Kasumi-1 (cell line): Measurements from ENCODE around the gene NDUFA13.

Source experiments
- DNase-seq, 2 experiments: peaks; one replicate each; lab custom pipeline; 2025; lab: John Stamatoyannopoulos, UW

NDUFA13 gene

DNA sequence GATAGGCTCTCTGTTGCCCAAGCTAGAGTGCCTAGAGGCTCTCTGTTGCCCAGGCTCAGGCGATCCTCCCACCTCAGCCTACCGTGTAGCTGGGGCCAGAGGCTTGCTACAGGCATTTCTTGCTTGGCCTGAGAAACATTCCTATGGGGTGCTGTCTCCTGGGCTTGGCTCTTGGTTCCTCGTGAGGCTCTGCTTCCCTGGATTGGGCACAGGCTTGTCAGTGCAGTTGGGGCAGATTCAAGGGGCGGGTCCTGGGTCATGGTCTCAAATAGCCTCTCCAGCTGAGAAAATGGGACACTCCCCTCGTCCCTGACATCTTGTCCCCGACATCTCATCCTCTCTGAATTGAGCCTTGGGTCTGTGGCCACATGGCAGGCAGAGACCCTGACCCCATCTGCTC, 5.6 kb upstream of the NDUFA13 start:
- no peak for DNase-seq

GRCh38 chr19:19513682-19514081, 2.3 kb upstream of the NDUFA13 start:
- no peak for DNase-seq

DNA sequence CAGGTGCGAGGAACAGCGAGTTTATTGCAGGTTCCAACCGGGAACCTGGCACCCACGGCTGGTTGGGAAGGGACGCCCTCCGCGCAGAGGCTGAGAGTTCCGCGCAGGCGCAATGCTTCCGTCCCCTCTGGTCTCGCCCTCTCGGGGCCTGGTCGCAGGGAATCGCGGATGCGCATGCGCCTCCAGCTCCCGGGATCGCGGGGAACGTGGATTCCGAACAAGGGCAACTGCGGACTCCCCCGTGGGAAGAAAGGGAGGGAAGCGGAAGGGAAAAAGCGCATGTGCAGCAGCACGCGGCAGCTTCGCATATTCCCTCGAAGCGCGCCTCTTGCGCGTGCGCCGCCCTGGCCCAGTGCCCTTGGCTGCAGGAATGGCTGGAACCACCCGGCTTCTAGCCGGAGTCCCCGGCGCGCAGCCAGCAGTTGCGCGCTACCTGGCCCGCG, 1.8 kb upstream of the NDUFA13 start:
- DNase-seq: no peak

- no peak for DNase-seq
Observed at GRCh38 chr19:19514881-19515641, 964 bp upstream of the NDUFA13 start, which contains the start of gene TSSK6. Gene TSSK6 (minus strand): TSS chr19:19515548. CDS start chr19:19515427, 121 bp downstream.

DNA sequence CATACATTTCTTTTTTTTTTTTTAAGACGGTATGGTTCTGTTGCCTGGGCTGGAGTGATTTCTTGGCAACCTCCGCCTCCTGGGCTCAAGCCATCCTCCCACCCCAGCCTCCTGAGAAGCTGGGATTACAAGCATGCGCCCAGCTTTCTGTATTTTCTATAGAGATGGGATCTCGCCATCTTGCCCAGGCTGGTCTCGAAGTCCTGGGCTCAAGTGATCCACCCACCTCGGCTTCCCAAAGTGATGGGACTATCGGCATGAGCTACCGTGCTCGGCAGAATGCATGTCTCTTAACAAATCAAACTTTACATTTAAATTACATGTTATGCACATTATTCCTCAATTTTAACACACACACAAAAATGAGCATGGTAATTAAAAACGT, 1.2 kb downstream of the NDUFA13 start:
- no peak for DNase-seq

GRCh38 chr19:19520989-19521388, 5.0 kb downstream of the NDUFA13 start:
- no peak for DNase-seq

- no peak for DNase-seq
Observed at GRCh38 chr19:19523177-19523576, 7.2 kb downstream of the NDUFA13 start.

DNA sequence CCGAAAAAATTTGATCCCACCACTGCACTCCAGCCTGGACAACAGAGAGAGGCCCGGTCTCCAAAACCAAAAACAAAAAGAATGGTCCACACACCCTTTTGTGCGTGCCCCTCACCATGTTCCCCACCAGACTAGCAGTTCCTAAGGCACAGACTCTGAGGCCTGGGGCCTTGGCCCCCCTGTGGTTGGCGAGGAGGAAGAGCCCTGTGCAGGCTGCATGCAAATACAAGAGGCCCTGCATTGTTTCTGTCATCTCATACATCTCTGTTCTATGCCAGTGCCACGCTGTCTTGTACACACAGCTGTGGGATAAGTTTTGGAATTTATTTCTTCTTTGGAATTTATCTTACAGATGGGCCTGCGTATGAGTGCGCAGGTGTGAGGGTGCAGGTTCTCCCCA, 8.0 kb downstream of the NDUFA13 start:
- peak; percentile 51 to 54 for DNase-seq

- DNase-seq: no peak
Observed at GRCh38 chr19:19525611-19526380, 9.8 kb downstream of the NDUFA13 start.

DNA sequence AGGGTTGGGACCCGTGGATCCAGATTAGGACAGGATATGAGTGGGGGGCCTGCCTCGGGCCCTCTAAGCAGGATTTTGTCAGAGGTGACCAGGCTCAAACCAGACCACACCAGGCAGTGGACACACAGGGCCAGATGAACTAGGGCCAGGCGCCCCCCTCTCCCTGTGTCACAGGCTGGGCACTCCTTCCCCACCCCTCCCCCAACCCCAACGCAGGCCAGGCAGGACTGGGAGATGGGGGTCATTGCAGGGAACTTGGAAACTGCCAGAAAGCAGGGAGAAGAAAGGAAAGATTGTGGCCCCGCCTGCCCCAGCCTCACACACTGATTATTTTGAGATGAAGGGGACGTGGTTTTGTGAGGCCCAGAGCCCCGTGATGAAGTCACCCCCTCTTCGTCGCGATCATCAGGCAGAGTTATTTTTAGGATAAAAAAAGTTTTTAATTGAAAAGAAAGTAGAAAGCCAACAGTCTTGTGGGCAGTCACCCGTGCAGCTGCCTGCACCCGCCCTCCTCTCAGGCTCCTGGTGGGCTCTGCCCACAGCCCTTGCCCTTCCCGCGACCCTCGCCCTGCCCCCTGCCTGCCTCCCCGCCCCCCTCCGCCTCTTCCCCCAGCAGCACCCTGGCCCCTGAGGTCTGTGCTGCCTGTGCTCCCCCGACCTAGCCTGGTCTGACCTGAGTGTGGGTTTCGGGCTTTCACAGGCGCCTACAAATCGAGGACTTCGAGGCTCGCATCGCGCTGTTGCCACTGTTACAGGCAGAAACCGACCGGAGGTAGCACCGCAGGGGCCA, 10.8 kb downstream of the NDUFA13 start:
- DNase-seq: peak in 1 of 2 experiments; percentile 15

DNA sequence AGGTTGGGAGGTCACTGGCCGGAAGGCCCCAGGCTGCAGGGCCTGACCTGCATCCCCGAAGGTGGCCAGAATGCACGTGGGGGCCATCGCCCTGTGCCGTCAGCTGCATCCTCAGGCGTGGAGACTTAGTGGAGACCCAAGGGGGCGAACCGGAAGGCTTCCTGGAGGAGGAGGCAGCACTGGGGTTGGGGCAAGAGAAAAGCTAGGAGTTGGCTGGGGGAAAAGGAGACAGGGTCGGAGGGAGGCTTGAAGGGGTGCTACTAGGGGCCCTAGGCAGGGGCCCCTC, 11.3 kb downstream of the NDUFA13 start:
- DNase-seq: no peak

DNA sequence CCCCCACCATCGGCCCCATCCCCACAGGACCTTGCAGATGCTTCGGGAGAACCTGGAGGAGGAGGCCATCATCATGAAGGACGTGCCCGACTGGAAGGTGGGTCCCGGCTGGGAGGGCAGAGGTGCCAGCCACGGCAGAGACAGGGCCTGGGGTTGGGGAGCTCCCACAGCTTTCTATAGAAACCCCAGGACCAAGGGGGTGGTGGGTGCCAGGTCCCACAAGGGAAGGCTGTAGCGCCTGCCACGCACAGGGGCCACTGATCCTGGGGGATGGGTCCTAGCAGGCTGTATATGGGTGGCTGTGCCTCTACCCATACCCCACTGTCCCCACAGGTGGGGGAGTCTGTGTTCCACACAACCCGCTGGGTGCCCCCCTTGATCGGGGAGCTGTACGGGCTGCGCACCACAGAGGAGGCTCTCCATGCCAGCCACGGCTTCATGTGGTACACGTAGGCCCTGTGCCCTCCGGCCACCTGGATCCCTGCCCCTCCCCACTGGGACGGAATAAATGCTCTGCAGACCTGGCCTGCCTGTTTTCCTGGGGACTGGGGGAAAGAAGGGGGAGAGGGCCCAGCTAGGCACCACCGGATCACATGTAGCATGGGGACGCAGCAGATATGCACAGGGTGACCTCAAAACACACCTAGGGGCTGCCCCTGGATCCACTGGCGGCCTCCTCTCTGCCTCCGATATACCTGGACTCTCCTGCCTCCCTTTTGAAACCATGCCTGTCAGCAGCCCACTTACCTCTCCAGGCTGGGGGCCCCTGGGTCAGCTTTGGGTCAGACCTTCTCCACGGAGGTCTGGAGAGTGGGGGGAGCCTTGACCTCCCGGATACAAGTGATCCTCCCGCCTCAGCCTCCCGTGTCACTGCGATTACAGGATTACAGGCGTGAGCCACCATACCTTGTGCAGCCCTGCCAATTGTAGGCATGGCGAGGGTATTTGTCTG, 11.9 kb downstream of the NDUFA13 start:
- DNase-seq: no peak

DNA sequence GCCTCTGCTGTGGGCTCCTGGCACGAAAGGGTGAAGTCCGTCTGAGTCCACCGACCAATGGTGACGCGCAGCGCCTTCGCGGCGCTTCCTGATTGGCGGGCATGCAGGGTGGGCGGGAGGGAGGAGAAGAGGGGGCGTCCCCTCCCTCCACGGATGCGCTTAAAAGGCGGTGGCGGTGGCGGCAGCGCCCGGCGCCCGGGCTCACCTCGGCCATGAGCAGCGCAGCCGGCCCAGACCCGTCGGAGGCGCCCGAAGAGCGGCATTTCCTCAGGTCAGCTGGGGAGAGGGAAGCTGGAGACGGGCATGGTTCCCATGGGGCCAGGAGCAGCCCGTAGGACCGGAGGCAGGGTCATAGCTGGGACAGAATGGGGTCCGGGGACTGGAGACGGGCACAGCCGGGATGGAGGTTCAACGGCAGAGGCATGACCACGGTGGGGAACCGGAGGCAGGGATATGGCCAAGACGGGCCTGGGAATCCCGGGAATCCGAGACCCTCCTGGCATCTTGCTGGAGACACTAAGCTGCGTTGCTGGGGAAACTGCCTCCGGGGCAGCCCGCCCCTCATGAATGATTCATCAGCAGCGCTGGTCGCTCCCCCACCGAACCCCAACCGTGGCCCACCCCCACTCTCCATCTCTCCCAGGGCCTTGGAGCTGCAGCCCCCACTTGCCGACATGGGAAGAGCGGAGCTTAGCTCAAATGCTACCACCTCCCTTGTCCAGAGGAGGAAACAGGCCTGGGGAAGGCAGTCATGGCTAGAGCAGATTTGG, 12.9 kb downstream of the NDUFA13 start, which contains the start of gene YJEFN3:
TSS of gene YJEFN3 (plus strand) at position 191 of the 770 bp plus-strand sequence. CDS start at position 213, 22 bp downstream.
- DNase-seq: no peak

DNA sequence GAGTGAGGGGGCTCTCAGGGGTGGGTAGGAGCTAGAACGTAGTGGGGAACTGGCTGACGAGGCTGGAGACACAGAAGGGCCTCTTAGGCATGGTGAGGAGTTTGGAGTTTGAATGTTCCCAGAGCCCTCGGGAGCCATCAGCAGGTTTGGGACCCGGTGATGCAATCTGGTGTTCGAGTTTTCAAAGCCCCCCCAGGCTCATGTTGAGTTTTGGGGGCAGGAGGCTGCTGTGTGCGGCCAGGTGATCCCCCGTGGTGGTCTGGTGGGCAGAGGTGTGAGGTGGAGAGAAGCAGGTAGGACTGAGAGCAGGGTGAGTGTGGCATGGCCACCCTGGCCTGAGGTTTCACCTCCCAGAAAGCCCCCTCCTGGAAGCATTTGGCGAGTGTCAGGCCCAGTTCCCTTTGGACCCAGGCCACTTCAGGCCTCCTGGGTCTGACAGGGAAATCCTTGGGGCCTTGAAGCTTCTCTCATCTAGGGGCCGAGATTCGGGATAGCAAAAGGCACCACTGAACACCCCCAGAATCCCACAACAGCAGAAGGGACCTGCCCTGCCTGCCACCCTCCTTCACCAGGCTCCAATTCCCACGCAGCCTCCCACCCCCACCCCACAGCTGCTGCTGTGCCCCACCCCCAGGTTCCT, 13.9 kb downstream of the NDUFA13 start:
- DNase-seq: no peak

- DNase-seq: no peak
Observed at GRCh38 chr19:19530423-19530804, 14.4 kb downstream of the NDUFA13 start.

DNA sequence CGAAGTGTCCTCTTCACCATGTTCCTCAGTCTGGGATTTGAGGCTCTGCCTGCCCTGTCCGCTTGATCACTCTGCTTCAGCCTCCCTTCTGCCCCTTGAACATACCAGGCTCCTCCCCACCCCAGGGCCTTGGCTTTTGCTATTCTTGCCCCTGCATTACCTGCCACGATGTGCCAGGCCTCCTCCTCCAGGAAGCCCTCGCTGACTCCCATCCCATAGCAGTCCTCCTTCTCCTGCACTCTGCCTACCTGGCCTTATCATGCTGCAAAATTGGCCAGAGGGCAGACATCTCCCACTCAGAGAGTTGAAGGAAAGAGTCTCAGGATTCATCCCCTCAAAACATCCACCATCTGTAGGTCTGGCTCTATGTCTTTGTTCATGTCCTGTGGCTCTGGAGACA, 14.9 kb downstream of the NDUFA13 start:
- no peak for DNase-seq

- peak; percentile 29 to 55 for DNase-seq
Observed at GRCh38 chr19:19531951-19532805, 16.2 kb downstream of the NDUFA13 start.

GRCh38 chr19:19532806-19533701, 17.0 kb downstream of the NDUFA13 start:
- no peak for DNase-seq
